Mucosa of descending colon (tissue), 3 donors: ENCODE measurements around the gene WNT6. TPM values are rescaled to one million over a fixed set of nuclear protein-coding genes. Genes with fewer than 3 reads are reported as not detected.

Experiments
- ATAC-seq: fragments of 200-7000 bp; cut with Tn5 transposase; one replicate; pipeline ENCODE4 v1.9.1; 2020; ENCODE audit warnings: mild to moderate bottlenecking, moderate library complexity
- DNase-seq, 3 donors: peaks; one replicate each; pipeline ENCODE4 v3.0.0-alpha.2; 2020
- H3K36me3 ChIP-seq: fragments of 200-600 bp; one replicate; pipeline ENCODE4 v1.8.0; 2021; ENCODE audit warnings: low read depth, mild to moderate bottlenecking
- H3K4me1 ChIP-seq: fragments of 200-600 bp; one replicate; pipeline ENCODE4 v1.8.0; 2021; ENCODE audit warnings: low read depth, mild to moderate bottlenecking
- H3K4me3 ChIP-seq: fragments of 200-600 bp; one replicate; pipeline ENCODE4 v1.8.0; 2021; ENCODE audit warnings: mild to moderate bottlenecking
- H3K9me3 ChIP-seq: fragments of 200-600 bp; one replicate; pipeline ENCODE4 v1.8.0; 2021; ENCODE audit warnings: mild to moderate bottlenecking
- intact Hi-C, 2 donors: fragments of 100-400 bp; cut with DNase I in 1 of 2; cut with micrococcal nuclease in 1 of 2; formaldehyde crosslinking; loops; one replicate each; pipeline versions ENCODE4 v1.11.0 to v1.11.1; 2022; cut with DNase I, micrococcal nuclease
- total RNA-seq, 3 donors: library from RNA; stranded (reverse); fragmentation: NEBNext Ultra II Directional in 2 of 3; extraction: Animal tissue kit (Norgen Biotek cat#: 25700) in 2 of 3; gene quantifications; one replicate each; pipeline versions ENCODE4 v1.2.1 to v1.2.4, GENCODE V29; 2021 to 2023
- TF ChIP-seq, protein P1 (sequence below): fragments of 200-600 bp; IDR thresholded peaks from one replicate; pipeline ENCODE4 v1.8.0; 2022; ENCODE audit warnings: antibody characterized with exemption, mild to moderate bottlenecking
- donor health status: DM: no; HTN: no; CAD: no; lungs with moderate emphysema.
- donor health status: DM: no; HTN: no; CAD: no.
- donor health status: DM: no; HTN: yes; CAD: no.

WNT6 gene
- total RNA-seq, 3 donors from 2014 or later: 0.39 to 5.7 (median 0.41) TPM

DNA sequence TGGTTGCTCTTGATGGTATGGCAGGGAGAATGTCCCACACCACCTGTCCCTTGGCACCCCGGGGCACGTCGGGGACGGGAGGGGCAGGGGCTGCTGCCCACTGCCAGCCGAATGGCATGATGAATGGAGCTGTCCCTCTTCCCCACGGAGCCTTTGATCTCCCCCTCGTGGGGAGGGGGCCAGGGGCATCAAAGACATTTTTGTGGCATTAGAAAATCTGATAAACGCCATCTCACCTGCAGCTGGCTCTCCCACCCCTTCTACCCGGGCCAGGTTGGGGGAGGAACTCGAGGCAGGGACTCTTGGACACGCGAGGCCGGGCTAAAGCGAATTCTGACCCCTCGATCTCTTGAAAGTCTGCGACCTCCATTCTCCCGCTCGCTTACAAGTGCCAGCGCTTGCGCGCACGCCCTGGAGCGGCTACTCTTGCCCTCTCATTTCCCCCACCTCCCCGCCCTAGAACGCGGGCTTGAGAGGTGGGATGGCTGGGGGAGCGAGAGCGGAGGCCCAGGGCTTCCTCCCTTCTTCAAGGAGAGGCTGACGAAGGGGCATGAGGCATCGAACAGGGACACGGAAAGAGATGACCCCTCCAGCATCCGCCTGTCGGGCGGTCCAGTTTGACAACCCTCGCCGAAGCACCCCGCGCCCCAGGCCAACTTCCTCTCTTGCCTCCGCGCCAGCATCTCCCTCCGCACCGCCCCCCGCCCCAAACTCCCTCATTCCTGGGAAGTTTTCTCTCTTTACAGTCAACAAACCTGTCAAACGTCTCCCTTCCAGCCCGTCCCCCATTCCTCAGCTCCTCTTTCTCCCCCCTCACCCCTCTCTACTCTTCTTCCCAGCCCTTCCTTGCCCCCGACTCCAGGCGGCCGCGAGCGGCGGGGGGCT, 692 bp upstream of the WNT6 start:
- DNase-seq (no peak), ATAC-seq (no peak)
- H3K4me1 ChIP-seq: peaks cover 15% of the 10 kb centered on the region
- H3K9me3 ChIP-seq: no peaks in the 10 kb centered on the region
- H3K36me3 ChIP-seq: no peaks in the 10 kb centered on the region
- TF ChIP-seq, protein P1, sequence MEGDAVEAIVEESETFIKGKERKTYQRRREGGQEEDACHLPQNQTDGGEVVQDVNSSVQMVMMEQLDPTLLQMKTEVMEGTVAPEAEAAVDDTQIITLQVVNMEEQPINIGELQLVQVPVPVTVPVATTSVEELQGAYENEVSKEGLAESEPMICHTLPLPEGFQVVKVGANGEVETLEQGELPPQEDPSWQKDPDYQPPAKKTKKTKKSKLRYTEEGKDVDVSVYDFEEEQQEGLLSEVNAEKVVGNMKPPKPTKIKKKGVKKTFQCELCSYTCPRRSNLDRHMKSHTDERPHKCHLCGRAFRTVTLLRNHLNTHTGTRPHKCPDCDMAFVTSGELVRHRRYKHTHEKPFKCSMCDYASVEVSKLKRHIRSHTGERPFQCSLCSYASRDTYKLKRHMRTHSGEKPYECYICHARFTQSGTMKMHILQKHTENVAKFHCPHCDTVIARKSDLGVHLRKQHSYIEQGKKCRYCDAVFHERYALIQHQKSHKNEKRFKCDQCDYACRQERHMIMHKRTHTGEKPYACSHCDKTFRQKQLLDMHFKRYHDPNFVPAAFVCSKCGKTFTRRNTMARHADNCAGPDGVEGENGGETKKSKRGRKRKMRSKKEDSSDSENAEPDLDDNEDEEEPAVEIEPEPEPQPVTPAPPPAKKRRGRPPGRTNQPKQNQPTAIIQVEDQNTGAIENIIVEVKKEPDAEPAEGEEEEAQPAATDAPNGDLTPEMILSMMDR: no peak
- no peak overlapping the region for H3K4me3 ChIP-seq
- intact Hi-C loops: no loop called here

DNA sequence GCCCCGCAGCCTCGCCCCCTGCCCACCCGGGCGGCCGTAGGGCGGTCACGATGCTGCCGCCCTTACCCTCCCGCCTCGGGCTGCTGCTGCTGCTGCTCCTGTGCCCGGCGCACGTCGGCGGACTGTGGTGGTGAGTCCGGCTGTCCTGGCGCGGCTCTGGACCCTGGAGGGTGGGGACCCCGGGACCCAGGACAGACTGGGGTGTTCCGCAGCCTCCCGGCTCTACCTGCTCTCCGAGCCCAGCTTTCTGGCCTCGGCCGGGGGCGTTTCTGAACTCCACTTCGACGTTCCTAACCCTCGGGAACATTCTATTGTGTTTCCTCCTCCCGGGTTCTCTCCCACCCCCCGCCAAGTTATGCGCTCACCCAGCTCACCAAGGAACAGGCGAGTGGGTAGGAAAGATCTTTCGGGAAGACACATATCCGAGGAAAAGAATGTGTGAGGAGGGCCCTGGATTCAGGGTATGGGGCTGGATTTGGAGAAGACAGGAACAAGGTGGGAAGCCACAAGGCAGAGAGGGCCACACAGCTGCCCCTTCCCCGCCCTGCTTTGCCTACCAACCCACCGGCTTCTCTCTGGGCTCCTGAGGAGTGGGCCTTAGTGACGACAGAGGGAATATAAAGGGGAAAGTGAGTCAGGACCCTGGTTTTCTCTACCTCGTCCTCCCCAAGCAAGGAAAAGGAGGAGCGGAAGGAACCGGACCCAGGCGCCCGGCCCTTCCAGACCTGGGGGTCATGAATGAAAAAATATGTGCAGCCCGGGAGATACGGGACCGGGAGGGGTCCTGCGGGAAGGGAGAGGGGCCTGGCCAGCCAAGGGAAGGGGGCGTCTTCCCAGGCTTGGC, 605 bp downstream of the WNT6 start:
- no peak for DNase-seq
- no peak for ATAC-seq
- H3K4me3 ChIP-seq: no peak overlapping the region
- peaks cover 15% of the 10 kb centered on the region for H3K4me1 ChIP-seq
- intact Hi-C loops: no loop called here
- H3K9me3 ChIP-seq: no peaks in the 10 kb centered on the region
- no peaks in the 10 kb centered on the region for H3K36me3 ChIP-seq
- TF ChIP-seq, protein P1: no peak

DNA sequence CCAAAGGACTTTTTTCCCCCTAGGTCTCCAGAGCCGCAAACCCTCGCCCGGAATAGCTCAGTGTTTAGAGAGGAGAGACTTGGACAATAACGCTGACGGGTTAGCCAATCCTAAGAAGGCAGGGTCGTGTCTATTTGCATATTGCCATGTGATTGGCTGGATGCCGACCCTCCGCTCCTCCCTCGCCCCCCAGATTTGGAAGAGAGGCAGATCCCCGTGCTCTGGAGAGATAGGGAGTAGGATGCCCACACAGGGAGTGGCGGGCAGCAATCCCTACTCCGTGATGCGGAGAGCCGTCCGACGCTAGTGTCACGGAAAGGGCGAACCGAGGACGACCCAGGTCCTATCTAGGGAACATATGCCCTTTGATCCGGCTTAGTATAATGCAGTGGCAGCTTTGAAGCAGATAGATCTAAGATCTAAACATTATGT, 1.4 kb downstream of the WNT6 start:
- intact Hi-C loops: no loop called here
- Histone ChIP-seq H3K4me3 (no peak overlapping the region), H3K9me3 (no peaks in the 10 kb centered on the region), H3K36me3 (no peaks in the 10 kb centered on the region), H3K4me1 (peaks cover 15% of the 10 kb centered on the region)
- DNase-seq (no peak), ATAC-seq (peak; percentile 49)
- TF ChIP-seq, protein P1: no peak

DNA sequence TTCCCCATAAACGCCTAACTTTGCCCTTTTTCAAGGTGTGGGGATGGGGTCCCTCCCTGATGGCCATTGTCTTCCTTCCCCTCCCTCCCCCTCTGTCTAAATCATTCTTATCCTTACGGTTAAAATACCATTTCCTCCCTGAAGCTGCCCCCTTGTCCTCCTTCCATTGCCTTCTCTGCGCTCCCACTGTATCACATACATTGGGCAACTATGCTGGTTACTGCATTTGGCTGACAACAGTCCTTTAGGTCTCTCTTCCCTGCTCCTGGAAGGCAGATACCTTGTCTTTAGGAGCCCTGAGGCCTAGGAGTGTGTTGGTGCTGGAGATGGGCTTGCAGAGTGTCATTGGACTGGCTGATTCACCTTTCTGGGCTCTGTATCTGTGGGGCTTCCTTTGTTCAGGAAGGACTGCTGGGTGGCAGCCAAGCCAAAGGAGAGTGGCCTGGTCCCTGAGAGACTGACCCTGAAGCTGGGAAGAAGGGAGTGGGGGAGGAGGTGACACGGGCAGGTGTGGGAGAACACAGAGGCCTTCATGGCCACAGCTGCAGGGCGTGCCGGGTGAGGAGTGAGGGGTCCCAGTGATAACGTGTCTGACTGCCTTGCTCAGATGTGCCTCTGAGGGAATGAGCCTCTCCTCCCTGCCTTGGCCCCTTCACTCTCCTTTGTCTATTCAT, 2.2 kb downstream of the WNT6 start:
- TF ChIP-seq, protein P1: no peak
- no peak overlapping the region for H3K4me3 ChIP-seq
- H3K36me3 ChIP-seq: no peaks in the 10 kb centered on the region
- no peaks in the 10 kb centered on the region for H3K9me3 ChIP-seq
- no peak for DNase-seq
- intact Hi-C loops: no loop called here
- H3K4me1 ChIP-seq: peaks cover 15% of the 10 kb centered on the region
- no peak for ATAC-seq

DNA sequence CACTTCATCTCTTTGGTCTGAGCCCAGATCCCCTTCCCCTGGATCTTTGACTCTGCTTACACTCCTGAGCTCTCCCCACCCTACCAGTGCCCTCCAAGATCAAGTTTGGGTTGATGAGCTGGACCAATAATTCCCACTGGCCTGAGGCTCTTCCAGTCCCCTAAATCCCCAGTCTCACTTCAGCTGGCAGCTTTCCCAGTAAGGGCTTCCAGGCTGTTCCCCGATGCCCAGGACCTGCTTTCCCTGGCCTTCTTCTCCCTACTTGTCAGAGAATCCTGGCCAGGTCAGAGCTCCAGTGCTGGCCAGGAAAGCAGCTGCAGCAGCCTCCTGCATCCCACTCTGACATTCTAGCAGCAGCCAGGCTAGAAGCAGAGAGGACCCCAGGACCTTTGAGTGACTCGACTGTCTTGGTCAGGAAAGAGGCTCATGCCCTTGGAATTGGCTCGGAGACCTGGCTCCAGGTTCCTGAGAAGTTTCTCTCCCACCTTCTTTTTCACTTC, 3.5 kb downstream of the WNT6 start:
- DNase-seq (no peak), ATAC-seq (no peak)
- intact Hi-C loops: no loop called here
- Histone ChIP-seq H3K36me3 (no peaks in the 10 kb centered on the region), H3K9me3 (no peaks in the 10 kb centered on the region), H3K4me3 (no peak overlapping the region), H3K4me1 (peaks cover 15% of the 10 kb centered on the region)
- TF ChIP-seq, protein P1: no peak
